ENCODE data around the gene SLC17A1.

GRCh38 chr6:25755483-25755882 is 76.4 kb downstream of the SLC17A1 start:
- no peak for TF ChIP-seq CTCF (IDR thresholded peaks at IDR 0.05)
- TF ChIP-seq POLR2A (IDR thresholded peaks at IDR 0.05): no peak

All from testis (tissue), 2 donors.